Measurements from ENCODE around the gene CCP110. TPM values are rescaled to one million over a fixed set of nuclear protein-coding genes. Genes with fewer than 3 reads are reported as not detected.

CCP110 gene
- total and polyA plus RNA-seq, 2 experiments from 2014 or later, result 4.3 to 9.2 TPM

DNA sequence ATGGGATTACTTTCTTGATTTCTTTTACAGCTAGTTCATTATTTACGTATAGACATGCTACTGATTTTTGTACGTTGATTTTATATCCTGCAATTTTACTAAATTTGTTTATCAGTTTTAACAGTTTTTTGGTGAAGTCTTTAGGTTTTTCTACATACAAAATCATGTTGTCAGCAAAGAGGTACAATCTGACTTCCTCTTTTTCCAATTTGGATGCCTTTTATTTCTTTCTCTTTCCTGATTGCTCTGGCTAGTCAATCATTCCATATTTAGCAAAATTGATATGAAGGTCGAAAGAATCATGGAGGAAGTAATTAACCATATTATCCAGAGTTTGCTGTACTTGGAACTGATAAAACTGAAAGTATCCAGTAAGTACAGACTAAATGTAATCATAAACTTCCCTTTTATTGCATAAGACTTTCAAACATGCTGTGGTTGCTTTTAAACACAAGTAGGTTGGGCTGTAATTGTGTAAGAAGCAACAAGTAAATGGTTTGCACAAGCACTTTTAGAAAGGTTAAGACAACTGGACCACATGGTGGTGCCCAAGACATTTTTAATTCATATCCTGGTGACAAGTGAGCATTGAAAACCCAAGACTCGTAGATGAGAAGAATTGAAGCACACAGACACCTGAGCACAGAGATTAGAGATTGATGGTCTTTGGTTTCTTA lies 10.2 kb upstream of the CCP110 start:
- no peaks in the 10 kb centered on the region for H3K36me3 ChIP-seq (replicated peaks; ENCODE audit: insufficient read depth, low read depth)
- H3K79me2 ChIP-seq, result peaks cover 42% of the 10 kb centered on the region
- H3K4me2 ChIP-seq, result no peak overlapping the region
- DNase-seq (ENCODE audit: low spot score), result no peak
- no peak for TF ChIP-seq EZH2 (IDR thresholded peaks at IDR 0.05; ENCODE audit: borderline replicate concordance)
- TF ChIP-seq, protein P1, sequence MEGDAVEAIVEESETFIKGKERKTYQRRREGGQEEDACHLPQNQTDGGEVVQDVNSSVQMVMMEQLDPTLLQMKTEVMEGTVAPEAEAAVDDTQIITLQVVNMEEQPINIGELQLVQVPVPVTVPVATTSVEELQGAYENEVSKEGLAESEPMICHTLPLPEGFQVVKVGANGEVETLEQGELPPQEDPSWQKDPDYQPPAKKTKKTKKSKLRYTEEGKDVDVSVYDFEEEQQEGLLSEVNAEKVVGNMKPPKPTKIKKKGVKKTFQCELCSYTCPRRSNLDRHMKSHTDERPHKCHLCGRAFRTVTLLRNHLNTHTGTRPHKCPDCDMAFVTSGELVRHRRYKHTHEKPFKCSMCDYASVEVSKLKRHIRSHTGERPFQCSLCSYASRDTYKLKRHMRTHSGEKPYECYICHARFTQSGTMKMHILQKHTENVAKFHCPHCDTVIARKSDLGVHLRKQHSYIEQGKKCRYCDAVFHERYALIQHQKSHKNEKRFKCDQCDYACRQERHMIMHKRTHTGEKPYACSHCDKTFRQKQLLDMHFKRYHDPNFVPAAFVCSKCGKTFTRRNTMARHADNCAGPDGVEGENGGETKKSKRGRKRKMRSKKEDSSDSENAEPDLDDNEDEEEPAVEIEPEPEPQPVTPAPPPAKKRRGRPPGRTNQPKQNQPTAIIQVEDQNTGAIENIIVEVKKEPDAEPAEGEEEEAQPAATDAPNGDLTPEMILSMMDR (IDR thresholded peaks at IDR 0.05; ENCODE audit: poor library complexity), result no peak
- no peak for TF ChIP-seq EZH2phosphoT487 (IDR thresholded peaks at IDR 0.05; ENCODE audit: low read depth, severe bottlenecking, unreplicated experiment)
- H3K27ac ChIP-seq, result peak overlapping the region; percentile 12
- H3K4me1 ChIP-seq (ENCODE audit: insufficient read depth), result no peaks in the 10 kb centered on the region
- no peak overlapping the region for H2AFZ ChIP-seq
- no peaks in the 10 kb centered on the region for H3K9me2 ChIP-seq (replicated peaks; ENCODE audit: insufficient read depth)
- no peaks in the 10 kb centered on the region for H3K9me3 ChIP-seq (ENCODE audit: low read depth)
- H3K27me3 ChIP-seq, result no peaks in the 10 kb centered on the region
- no peak overlapping the region for H3K4me3 ChIP-seq
- no peaks in the 10 kb centered on the region for H4K20me1 ChIP-seq (ENCODE audit: insufficient read depth, poor library complexity, severe bottlenecking)
- 89% methylated on average over 4 of the region's 4 CpGs for WGBS (ENCODE audit: low lambda C conversion rate, missing lambda C conversion rate)

DNA sequence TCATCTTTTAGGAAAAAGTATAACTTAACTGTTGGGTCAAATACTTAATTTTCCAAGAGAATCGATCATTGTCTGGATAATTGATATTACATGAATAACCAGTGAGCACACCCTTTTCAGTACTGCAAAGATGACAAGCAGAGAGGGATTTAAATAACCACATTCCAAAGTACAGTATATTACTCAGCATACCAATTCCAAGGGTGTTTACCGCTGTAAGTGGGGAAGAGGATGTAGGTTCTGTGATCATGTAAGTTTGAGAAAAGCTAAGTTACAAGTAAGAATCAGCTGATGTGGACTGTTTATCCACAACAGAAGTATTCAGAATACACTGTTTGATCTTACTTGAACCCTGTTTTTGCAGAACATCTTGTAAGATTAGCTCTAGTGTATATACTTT lies 8.0 kb upstream of the CCP110 start:
- 87% methylated on average over 2 of the region's 2 CpGs for WGBS (ENCODE audit: low lambda C conversion rate, missing lambda C conversion rate)
- no peaks in the 10 kb centered on the region for H3K36me3 ChIP-seq (replicated peaks; ENCODE audit: insufficient read depth, low read depth)
- H3K9me2 ChIP-seq (replicated peaks; ENCODE audit: insufficient read depth), result no peaks in the 10 kb centered on the region
- peaks cover 10% of the 10 kb centered on the region for H3K4me1 ChIP-seq (ENCODE audit: insufficient read depth)
- no peaks in the 10 kb centered on the region for H3K9me3 ChIP-seq (ENCODE audit: low read depth)
- no peak overlapping the region for H2AFZ ChIP-seq
- H3K4me3 ChIP-seq, result no peak overlapping the region
- TF ChIP-seq EZH2phosphoT487 (IDR thresholded peaks at IDR 0.05; ENCODE audit: low read depth, severe bottlenecking, unreplicated experiment) (no peak), EZH2 (IDR thresholded peaks at IDR 0.05; ENCODE audit: borderline replicate concordance) (no peak)
- no peaks in the 10 kb centered on the region for H3K27me3 ChIP-seq
- peaks cover 61% of the 10 kb centered on the region for H3K79me2 ChIP-seq
- no peak overlapping the region for H3K4me2 ChIP-seq
- no peak for DNase-seq (ENCODE audit: low spot score)
- H4K20me1 ChIP-seq (ENCODE audit: insufficient read depth, poor library complexity, severe bottlenecking), result peaks cover 11% of the 10 kb centered on the region
- H3K27ac ChIP-seq, result no peak overlapping the region

DNA sequence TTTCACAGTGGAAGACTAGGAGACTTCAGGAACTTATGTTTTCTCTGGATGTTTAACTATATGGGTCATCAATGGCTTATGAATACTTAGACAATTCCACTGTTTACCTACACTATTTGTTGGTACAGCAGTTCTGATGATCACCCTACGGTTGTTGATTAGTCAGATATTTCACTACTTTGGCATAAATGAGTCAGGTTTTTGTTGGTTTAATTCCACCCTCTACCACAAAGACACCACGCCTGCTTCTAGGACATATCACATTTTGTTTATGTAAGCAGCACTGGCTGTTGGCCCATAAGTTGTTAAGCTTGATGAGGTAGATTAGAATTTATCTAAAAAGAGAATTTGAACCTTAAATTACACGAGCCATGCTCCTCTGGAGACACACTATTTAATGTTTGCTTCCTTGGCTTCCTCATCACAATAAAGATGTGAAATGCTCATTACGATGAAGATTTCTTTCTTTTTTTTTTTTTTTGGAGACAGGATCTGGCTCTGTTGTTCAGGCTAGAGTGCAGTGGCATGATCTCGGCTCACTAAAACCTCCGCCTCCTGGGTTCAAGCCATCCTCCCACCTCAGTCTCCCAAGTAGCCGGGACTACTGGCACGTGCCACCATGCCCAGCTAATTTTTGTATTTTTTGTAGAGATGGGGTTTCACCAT lies 6.2 kb upstream of the CCP110 start:
- H3K27me3 ChIP-seq, result no peaks in the 10 kb centered on the region
- no peak overlapping the region for H3K27ac ChIP-seq
- H3K4me1 ChIP-seq (ENCODE audit: insufficient read depth), result peaks cover 10% of the 10 kb centered on the region
- no peak overlapping the region for H3K4me3 ChIP-seq
- H3K79me2 ChIP-seq, result peaks cover 58% of the 10 kb centered on the region
- no peaks in the 10 kb centered on the region for H3K9me2 ChIP-seq (replicated peaks; ENCODE audit: insufficient read depth)
- no peak overlapping the region for H2AFZ ChIP-seq
- no peaks in the 10 kb centered on the region for H3K36me3 ChIP-seq (replicated peaks; ENCODE audit: insufficient read depth, low read depth)
- TF ChIP-seq EZH2phosphoT487 (IDR thresholded peaks at IDR 0.05; ENCODE audit: low read depth, severe bottlenecking, unreplicated experiment) (no peak), EZH2 (IDR thresholded peaks at IDR 0.05; ENCODE audit: borderline replicate concordance) (no peak)
- DNase-seq (ENCODE audit: low spot score), result no peak
- no peaks in the 10 kb centered on the region for H3K9me3 ChIP-seq (ENCODE audit: low read depth)
- WGBS (ENCODE audit: low lambda C conversion rate, missing lambda C conversion rate), result 85% methylated on average over 8 of the region's 8 CpGs
- no peak overlapping the region for H3K4me2 ChIP-seq
- H4K20me1 ChIP-seq (ENCODE audit: insufficient read depth, poor library complexity, severe bottlenecking), result peaks cover 11% of the 10 kb centered on the region

DNA sequence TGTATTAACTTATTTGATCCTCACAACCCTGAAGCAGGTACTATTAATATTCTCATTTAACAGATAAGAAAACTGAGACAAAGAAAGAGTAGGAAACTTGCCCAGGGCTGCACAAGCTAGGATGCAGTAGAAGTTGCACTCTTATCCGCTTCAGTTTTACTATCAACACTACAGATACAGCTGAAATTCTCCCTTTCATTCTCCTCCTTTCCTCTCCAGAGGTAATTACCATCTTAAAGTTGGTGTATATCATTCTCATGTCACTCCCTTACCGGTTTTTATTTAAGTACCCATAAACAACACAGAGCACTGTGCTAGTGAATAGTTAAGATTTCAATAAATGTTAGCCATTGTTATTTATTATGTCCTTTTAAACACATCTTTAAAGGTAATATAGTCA lies 5.4 kb upstream of the CCP110 start:
- Histone ChIP-seq H3K27me3 (no peaks in the 10 kb centered on the region), H3K4me2 (no peak overlapping the region), H3K9me2 (replicated peaks; ENCODE audit: insufficient read depth) (no peaks in the 10 kb centered on the region), H3K79me2 (peaks cover 55% of the 10 kb centered on the region), H3K4me1 (ENCODE audit: insufficient read depth) (peaks cover 10% of the 10 kb centered on the region), H3K27ac (no peak overlapping the region), H2AFZ (no peak overlapping the region), H4K20me1 (ENCODE audit: insufficient read depth, poor library complexity, severe bottlenecking) (peaks cover 11% of the 10 kb centered on the region), H3K9me3 (ENCODE audit: low read depth) (no peaks in the 10 kb centered on the region), H3K4me3 (no peak overlapping the region), H3K36me3 (replicated peaks; ENCODE audit: insufficient read depth, low read depth) (no peaks in the 10 kb centered on the region)
- DNase-seq (ENCODE audit: low spot score), result no peak
- TF ChIP-seq, protein P1 (IDR thresholded peaks at IDR 0.05; ENCODE audit: poor library complexity), result no peak
- TF ChIP-seq EZH2phosphoT487 (IDR thresholded peaks at IDR 0.05; ENCODE audit: low read depth, severe bottlenecking, unreplicated experiment) (no peak), EZH2 (IDR thresholded peaks at IDR 0.05; ENCODE audit: borderline replicate concordance) (no peak)
- WGBS (ENCODE audit: low lambda C conversion rate, missing lambda C conversion rate), result 73% methylated on average over 2 of the region's 2 CpGs
